Peyer's patch (tissue), 4 donors: ENCODE data around the gene TFPT.

Source experiments
- POLR2A ChIP-seq, 2 donors: fragments of 450-650 bp; IDR thresholded peaks; one replicate each; pipeline ENCODE4 v1.5.1; 2017; ENCODE audit warnings: antibody characterized with exemption in 2 of 2, mild to moderate bottlenecking in 2 of 2, moderate library complexity in 2 of 2
- TF ChIP-seq, protein P1 (sequence below), 6 experiments: fragments of 450-650 bp in 4 of 6; fragments of 200-600 bp in 2 of 6; sonication (generic) in 1 of 6; IDR thresholded peaks; one replicate each; pipeline ENCODE4 v1.5.1; 2017 to 2019; ENCODE audit warnings: antibody characterized with exemption in 6 of 6, mild to moderate bottlenecking in 3 of 6, moderate library complexity in 1 of 6

DNA sequence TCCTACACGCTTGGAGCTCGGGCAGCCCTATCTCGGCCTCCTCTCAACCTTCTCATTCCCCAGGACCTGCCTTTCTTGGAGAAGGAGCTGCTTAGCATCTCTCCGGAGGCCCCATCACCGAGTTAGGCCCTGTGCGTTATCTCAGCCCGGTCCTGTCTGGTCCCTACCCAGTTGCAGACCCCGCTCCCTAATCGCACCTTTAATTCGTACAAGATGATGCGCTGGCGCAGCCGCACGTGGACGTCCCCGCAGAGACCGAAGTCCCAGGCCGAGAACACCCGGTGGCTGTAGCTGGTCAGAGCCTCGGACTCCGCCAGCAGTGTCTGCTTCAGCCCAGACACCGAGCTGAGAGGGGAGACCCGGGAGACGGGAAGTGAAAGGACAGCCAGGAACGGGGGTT is 49.8 kb upstream of the TFPT start:
- TF ChIP-seq, protein P1, sequence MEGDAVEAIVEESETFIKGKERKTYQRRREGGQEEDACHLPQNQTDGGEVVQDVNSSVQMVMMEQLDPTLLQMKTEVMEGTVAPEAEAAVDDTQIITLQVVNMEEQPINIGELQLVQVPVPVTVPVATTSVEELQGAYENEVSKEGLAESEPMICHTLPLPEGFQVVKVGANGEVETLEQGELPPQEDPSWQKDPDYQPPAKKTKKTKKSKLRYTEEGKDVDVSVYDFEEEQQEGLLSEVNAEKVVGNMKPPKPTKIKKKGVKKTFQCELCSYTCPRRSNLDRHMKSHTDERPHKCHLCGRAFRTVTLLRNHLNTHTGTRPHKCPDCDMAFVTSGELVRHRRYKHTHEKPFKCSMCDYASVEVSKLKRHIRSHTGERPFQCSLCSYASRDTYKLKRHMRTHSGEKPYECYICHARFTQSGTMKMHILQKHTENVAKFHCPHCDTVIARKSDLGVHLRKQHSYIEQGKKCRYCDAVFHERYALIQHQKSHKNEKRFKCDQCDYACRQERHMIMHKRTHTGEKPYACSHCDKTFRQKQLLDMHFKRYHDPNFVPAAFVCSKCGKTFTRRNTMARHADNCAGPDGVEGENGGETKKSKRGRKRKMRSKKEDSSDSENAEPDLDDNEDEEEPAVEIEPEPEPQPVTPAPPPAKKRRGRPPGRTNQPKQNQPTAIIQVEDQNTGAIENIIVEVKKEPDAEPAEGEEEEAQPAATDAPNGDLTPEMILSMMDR (IDR thresholded peaks at IDR 0.05): no peak
- no peak for TF ChIP-seq POLR2A (IDR thresholded peaks at IDR 0.05)
